ENCODE measurements around the gene HOXD10. TPM values are rescaled to one million over a fixed set of nuclear protein-coding genes. Genes with fewer than 3 reads are reported as not detected.

HOXD10 gene
- total RNA-seq, 1 donor from 2014 or later = 14.3 TPM

DNA sequence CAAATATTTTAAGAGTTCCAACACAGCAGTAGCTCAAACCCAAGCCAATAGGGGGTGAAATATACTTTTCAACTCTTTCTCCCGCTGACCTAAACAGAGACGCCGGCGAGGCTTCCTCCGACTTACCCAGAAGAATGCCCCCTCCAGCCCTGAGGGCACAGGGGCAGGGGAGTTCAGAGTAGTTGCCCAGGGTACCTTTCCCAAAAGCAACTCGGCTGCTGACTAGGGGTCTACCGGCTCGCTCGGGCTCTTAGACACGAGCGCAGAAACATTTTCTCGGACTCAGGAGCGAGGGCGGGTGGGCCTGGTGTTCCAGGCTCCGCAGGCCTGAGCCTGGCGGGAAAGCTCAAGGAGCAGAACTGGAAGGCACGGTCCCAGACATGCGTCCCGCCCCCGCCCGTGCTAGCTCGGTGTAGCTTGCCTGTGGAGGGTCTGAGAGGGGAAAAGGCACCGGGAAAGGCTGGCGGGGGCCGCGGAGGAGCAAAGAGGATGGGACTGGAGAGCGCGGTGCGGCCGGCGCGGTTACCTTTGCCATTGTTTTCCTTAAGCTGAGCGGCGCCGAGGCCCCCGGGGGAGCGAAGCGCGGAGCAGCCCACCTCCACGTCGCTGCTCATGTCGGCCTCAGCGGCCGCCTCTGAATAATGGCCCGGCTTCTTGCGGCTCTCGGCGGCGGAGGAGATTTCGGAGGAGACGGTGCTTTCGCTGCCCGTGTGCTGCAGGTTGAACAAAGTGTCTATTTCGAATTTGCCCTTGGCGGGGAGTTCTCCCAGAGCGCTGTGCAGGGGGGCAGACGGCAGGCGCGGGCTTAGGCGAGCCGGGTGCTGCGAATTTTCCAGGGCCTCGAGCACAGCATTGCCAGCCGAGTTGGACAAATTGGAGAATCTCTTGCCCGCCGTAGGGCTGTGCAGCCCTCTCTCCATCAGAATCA lies 33.5 kb upstream of the HOXD10 start:
- H3K4me3 ChIP-seq (ENCODE audit: low read depth, low read length) = no peak overlapping the region
- DNase-seq (ENCODE audit: low read depth) = no peak
- TF ChIP-seq, protein P1, sequence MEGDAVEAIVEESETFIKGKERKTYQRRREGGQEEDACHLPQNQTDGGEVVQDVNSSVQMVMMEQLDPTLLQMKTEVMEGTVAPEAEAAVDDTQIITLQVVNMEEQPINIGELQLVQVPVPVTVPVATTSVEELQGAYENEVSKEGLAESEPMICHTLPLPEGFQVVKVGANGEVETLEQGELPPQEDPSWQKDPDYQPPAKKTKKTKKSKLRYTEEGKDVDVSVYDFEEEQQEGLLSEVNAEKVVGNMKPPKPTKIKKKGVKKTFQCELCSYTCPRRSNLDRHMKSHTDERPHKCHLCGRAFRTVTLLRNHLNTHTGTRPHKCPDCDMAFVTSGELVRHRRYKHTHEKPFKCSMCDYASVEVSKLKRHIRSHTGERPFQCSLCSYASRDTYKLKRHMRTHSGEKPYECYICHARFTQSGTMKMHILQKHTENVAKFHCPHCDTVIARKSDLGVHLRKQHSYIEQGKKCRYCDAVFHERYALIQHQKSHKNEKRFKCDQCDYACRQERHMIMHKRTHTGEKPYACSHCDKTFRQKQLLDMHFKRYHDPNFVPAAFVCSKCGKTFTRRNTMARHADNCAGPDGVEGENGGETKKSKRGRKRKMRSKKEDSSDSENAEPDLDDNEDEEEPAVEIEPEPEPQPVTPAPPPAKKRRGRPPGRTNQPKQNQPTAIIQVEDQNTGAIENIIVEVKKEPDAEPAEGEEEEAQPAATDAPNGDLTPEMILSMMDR (conservative IDR thresholded peaks at IDR 0.05; ENCODE audit: low read depth, low read length) = no peak

DNA sequence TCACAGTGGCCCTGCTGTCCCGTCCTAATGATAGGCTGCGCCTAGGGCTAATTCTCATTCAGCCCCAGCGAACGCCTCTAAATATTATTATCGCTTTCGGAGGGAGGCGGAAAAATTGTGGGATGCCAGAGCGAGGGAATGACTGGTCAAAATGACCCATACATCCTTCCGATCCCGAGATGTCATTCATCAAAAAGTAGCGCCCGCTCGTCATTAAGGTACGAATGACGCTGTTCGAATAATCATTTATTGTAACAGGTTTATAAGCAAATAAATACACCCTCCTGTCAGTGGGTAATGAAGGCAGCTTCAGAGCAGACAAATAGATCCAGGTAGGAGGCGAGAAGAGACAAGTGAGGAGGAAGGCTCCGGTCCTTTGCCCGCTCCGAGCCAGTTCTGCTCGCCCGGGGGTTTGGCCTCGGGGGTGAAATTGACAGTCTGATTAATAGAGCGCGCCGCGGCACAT lies 32.7 kb upstream of the HOXD10 start, which contains the start of gene EVX2:
Gene EVX2, minus strand, starts transcription at position 167 of the 466 bp plus-strand sequence. CDS start 186 bp downstream, outside the sequence.
- TF ChIP-seq, protein P1 (conservative IDR thresholded peaks at IDR 0.05; ENCODE audit: low read depth, low read length) = no peak
- no peak for DNase-seq (ENCODE audit: low read depth)

DNA sequence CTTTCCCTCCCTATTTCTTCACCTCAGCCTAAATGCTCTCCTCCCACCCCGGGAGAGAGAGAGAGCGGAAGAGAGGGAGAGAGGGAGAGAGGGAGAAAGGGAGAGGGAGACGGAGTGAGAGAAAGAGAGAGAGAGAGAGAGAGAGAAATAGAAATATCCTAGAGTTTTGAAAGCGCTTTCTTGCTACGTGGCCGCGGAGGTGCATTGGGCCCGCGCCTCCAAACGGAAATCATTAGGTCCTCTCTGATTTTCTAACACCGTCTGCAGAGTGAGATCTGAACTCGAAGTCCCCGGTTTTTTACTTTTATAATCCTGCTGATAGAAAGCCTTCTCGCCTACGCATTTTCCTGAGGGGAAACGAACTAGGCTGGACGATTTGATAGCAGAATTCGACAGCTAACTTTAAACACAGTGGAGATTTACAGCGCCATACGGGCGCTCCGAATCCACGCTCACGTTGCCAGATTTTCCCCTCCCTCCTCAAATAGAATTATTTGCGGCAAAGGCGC lies 31.9 kb upstream of the HOXD10 start:
- TF ChIP-seq, protein P1 (conservative IDR thresholded peaks at IDR 0.05; ENCODE audit: low read depth, low read length) = no peak
- DNase-seq (ENCODE audit: low read depth) = no peak
- H3K4me3 ChIP-seq (ENCODE audit: low read depth, low read length) = no peak overlapping the region

More for the DNA sequence above, 32.7 kb upstream of the HOXD10 start, which contains the start of gene EVX2:
- H3K4me3 ChIP-seq (ENCODE audit: low read depth, low read length) = no peak within 1 kb of the TSS

DNA sequence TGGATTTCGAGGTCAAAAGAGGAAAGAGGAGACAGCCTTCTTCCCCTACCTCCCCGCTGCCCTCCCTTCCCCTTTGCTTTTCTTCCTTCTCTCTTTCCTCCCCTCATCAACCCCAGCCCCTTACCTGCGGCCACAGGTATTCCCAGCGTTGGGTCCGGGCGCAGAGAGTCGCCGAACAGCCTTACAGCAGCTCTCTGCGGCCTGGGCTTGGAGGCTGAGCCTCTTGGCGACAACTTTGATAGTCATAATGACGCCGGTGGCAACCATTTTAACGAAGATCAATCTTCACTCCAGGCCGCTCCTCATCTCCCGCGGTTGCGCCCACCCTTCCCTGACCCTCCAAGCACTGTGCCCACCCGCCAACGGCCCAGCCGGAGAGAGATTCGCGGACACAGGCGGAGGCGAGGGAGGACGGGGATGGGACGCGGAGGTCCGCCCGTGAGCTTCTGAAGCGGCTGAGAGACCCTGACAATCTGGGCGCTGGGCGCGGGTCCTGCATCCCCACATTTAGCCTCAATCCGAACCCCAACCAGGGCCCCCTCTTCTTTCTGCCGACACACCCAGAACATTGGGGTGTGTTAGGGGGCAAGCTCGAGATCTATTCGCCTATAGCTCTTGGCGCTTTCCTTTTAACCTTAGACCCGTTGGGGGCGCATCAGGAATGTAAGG lies 31.3 kb upstream of the HOXD10 start:
- no peak for DNase-seq (ENCODE audit: low read depth)
- TF ChIP-seq, protein P1 (conservative IDR thresholded peaks at IDR 0.05; ENCODE audit: low read depth, low read length) = no peak
- H3K4me3 ChIP-seq (ENCODE audit: low read depth, low read length) = no peak overlapping the region

DNA sequence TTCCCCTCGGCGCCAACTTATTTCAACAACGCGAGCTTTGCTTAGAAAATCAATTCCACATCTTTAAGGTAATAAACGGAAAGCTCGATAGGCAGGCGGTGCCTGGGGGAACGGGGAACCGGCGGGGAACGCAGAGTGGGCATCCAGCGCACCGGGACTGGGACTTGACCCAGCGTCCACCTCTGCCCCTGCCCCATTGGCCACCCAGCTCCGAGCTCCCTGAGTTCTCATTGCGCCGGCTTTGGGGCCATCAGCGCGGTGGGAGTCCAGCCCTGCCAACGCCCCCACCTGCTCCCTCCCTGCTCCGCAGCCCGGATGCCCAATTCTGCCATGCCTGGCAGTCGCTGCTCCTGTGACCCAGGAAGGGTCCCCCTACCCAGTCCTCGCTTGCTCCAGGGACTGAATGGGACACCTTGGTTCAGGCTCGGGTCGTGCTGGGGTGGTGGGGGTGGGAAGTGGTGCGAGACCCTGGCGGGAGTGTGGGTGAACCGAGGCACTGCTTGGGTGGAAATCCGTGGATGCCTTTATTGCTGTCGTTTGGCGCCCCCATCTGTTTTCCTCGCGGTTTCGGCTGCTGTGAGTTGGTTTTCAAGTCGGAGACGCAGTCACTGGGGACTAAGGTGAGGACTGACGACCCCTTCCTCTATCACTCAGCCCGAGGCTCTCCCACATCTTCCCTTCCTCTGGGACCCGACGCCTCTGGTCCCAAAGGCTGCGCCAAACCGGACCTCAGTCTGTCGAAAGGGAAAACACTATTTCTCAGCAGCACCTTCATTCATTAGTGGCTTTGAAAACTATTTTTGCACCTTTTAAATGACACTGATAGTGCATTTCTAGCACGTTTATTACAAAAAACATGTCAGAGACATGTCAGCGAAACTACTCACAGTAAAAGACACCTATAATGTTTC lies 30.5 kb upstream of the HOXD10 start:
- TF ChIP-seq, protein P1 (conservative IDR thresholded peaks at IDR 0.05; ENCODE audit: low read depth, low read length) = peak; percentile 60
- no peak for DNase-seq (ENCODE audit: low read depth)
- H3K4me3 ChIP-seq (ENCODE audit: low read depth, low read length) = no peak overlapping the region

Data from epithelial cell of proximal tubule (primary cell).